Endodermal cell (in vitro differentiated cells): Measurements from ENCODE around the gene NEBL. TPM values are rescaled to one million over a fixed set of nuclear protein-coding genes. Genes with fewer than 3 reads are reported as not detected.
A peak's percentile ranks its signal among the peaks of the same experiment; 100 is the strongest.

ENCODE experiments used
- DNase-seq: peaks from one replicate; pipeline ENCODE4 v3.0.0-alpha.2; 2017
- H3K27ac ChIP-seq: 2 replicates; pipeline ENCODE4 v1.5.1; 2013; ENCODE audit warnings: mild to moderate bottlenecking, low read depth, low read length, moderate library complexity
- H3K27me3 ChIP-seq: 2 replicates; pipeline ENCODE4 v1.6.1; 2013; ENCODE audit warnings: mild to moderate bottlenecking, low read length, moderate library complexity; ENCODE audit not compliant: insufficient read depth, control insufficient read depth, poor library complexity, severe bottlenecking
- H3K36me3 ChIP-seq: 2 replicates; pipeline ENCODE4 v1.7.0; 2013; ENCODE audit warnings: mild to moderate bottlenecking, low read length, moderate library complexity; ENCODE audit not compliant: control insufficient read depth, insufficient read depth
- H3K4me1 ChIP-seq: one replicate; pipeline ENCODE4 v1.7.0; 2013; ENCODE audit warnings: low read length; ENCODE audit not compliant: control insufficient read depth, insufficient read depth
- H3K4me3 ChIP-seq: 2 replicates; pipeline ENCODE4 v1.5.1; 2013; ENCODE audit warnings: mild to moderate bottlenecking, low read length, moderate library complexity
- H3K9ac ChIP-seq: 2 replicates; pipeline ENCODE4 v1.6.1; 2013; ENCODE audit warnings: mild to moderate bottlenecking, low read length, moderate library complexity; ENCODE audit not compliant: poor library complexity, severe bottlenecking; ENCODE audit errors: extremely low read depth
- H3K9me3 ChIP-seq: 2 replicates; pipeline ENCODE4 v1.6.1; 2013; ENCODE audit warnings: mild to moderate bottlenecking, low read length, moderate library complexity; ENCODE audit not compliant: control insufficient read depth
- H3K27ac Mint-ChIP-seq: 2 replicates; pipeline ENCODE4 v1.8.0; 2020; ENCODE audit warnings: mixed read lengths
- H3K27me3 Mint-ChIP-seq: 2 replicates; pipeline ENCODE4 v1.8.0; 2021; ENCODE audit warnings: mild to moderate bottlenecking, mixed read lengths; ENCODE audit not compliant: insufficient read depth
- H3K36me3 Mint-ChIP-seq: 2 replicates; pipeline ENCODE4 v1.8.0; 2020; ENCODE audit warnings: low read depth, mixed read lengths
- H3K4me1 Mint-ChIP-seq: 2 replicates; pipeline ENCODE4 v1.8.0; 2020; ENCODE audit warnings: mixed read lengths
- H3K4me3 Mint-ChIP-seq: 2 replicates; pipeline ENCODE4 v1.8.0; 2020; ENCODE audit warnings: mild to moderate bottlenecking, moderate library complexity, mixed read lengths
- H3K9me3 Mint-ChIP-seq: 2 replicates; pipeline ENCODE4 v1.8.0; 2020; ENCODE audit warnings: mild to moderate bottlenecking, mixed read lengths
- CTCF ChIP-seq: fragments of 200-600 bp; sonication (generic); conservative IDR thresholded peaks from 2 replicates; pipeline ENCODE4 v1.5.0; 2021; ENCODE audit warnings: antibody characterized with exemption, mild to moderate bottlenecking
- WGBS, 2 experiments: methylation state at CpG; one replicate each; pipeline versions ENCODE4 v1.1.5 to v1.1.7; 2013; ENCODE audit warnings: missing lambda C conversion rate in 2 of 2, mixed read lengths in 1 of 2; ENCODE audit not compliant: insufficient coverage in 1 of 2, insufficient read length in 1 of 2; 5-methylcytosine and 5-hydroxymethylcytosine counted together
- long read RNA-seq, 4 experiments: library from polyadenylated mRNA in 2 of 4; library from RNA in 1 of 4; library from capped mRNA in 1 of 4; stranded (forward) in 3 of 4; unstranded in 1 of 4; transcript quantifications; one replicate each; pipeline ENCODE4 v2.0.0, GENCODE V29; 2020 to 2021; ENCODE audit warnings: inconsistent platforms in 1 of 4
- polyA plus RNA-seq, 2 experiments: library from polyadenylated mRNA; stranded (reverse); fragments of 50-300 nt; gene quantifications; one replicate each; pipeline ENCODE4 v1.2.3, GENCODE V29; 2013
- total RNA-seq, 2 donors: library from RNA; stranded (reverse); fragmentation: NEBNext Ultra II Directional in 1 of 2; extraction: Animal tissue kit (Norgen Biotek cat#: 25700) in 1 of 2; gene quantifications; 2 replicates in 1 of 2; 3 replicates in 1 of 2; pipeline ENCODE4 v1.2.1, GENCODE V29; 2021

NEBL gene
- 10 to 100 TPM; 39.8 to 61.6 TPM for total RNA-seq
- polyA plus RNA-seq (2013, experiment 1 of 2), result 20.8 TPM
- polyA plus RNA-seq (2013, experiment 2 of 2), result 22.4 TPM
- long read RNA-seq, experiment 1, partial matches to known transcripts, result 0 of 15 reads
- long read RNA-seq, experiment 1, other reads (novel, unspliced or antisense), result 14 of 15 reads
- long read RNA-seq, experiment 2, transcript NEBL-203 (7 exons, 3,008 nt), result major isoform, 17 of 71 reads
- long read RNA-seq, experiment 2, partial matches to known transcripts, result 1 of 71 reads
- long read RNA-seq, experiment 2, other reads (novel, unspliced or antisense), result 53 of 71 reads
- long read RNA-seq, experiment 3, partial matches to known transcripts, result 12 of 121 reads
- long read RNA-seq, experiment 3, other reads (novel, unspliced or antisense), result 109 of 121 reads
- long read RNA-seq, experiment 4, partial matches to known transcripts, result 4 of 15 reads
- long read RNA-seq, experiment 4, other reads (novel, unspliced or antisense), result 11 of 15 reads

- peaks cover 3% of the 10 kb centered on the region for H3K36me3 ChIP-seq
- H3K27me3 ChIP-seq, result no peaks in the 10 kb centered on the region
- Mint-ChIP-seq H3K36me3 (peaks cover 21% of the 10 kb centered on the region), H3K27ac (peak within 1 kb of the TSS; percentile 66), H3K4me3 (no peak within 1 kb of the TSS), H3K4me1 (peaks cover 33% of the 10 kb centered on the region), H3K9me3 (no peaks in the 10 kb centered on the region), H3K27me3 (no peaks in the 10 kb centered on the region)
- H3K4me1 ChIP-seq, result peaks cover 6% of the 10 kb centered on the region
- WGBS, 2 experiments, result 76 to 92% methylated on average over 2 of the region's 2 CpGs
- no peak for DNase-seq
- H3K4me3 ChIP-seq, result no peak within 1 kb of the TSS
- H3K9ac ChIP-seq, result no peak within 1 kb of the TSS
- H3K9me3 ChIP-seq, result no peaks in the 10 kb centered on the region
- no peak within 1 kb of the TSS for H3K27ac ChIP-seq
- TF ChIP-seq CTCF, result no peak
Observed at GRCh38 chr10:20897146-20897825, at the start of gene NEBL. NEBL (minus strand) TSS chr10:20897311; CDS start chr10:20897205, 106 bp downstream.

GRCh38 chr10:20945546-20946332, 48.6 kb upstream of the NEBL start:
- H3K4me1 Mint-ChIP-seq, result peaks cover 19% of the 10 kb centered on the region
- DNase-seq, result no peak
- peaks cover 9% of the 10 kb centered on the region for H3K9me3 Mint-ChIP-seq

More at GRCh38 chr10:20945546-20946332, 48.6 kb upstream of the NEBL start:
- Mint-ChIP-seq H3K36me3 (peaks cover 36% of the 10 kb centered on the region), H3K4me3 (no peak overlapping the region), H3K27me3 (no peaks in the 10 kb centered on the region), H3K27ac (no peak overlapping the region)
- H3K27ac ChIP-seq, result no peak overlapping the region
- peaks cover 8% of the 10 kb centered on the region for H3K36me3 ChIP-seq
- H3K4me1 ChIP-seq, result no peaks in the 10 kb centered on the region
- H3K9ac ChIP-seq, result no peak overlapping the region
- H3K27me3 ChIP-seq, result no peaks in the 10 kb centered on the region
- H3K9me3 ChIP-seq, result no peaks in the 10 kb centered on the region
- no peak for TF ChIP-seq CTCF
- H3K4me3 ChIP-seq, result no peak overlapping the region
- WGBS, 2 experiments, result 94 to 97% methylated on average over 9 of the region's 9 CpGs
